Natural killer cell (primary cell): ENCODE measurements around the gene PSMB10. TPM values are rescaled to one million over a fixed set of nuclear protein-coding genes. Genes with fewer than 3 reads are reported as not detected.

Source experiments
- ATAC-seq, 3 donors: fragments of 150-1000 bp in 2 of 3; fragments of 200-7000 bp in 1 of 3; cut with Tn5 transposase; 1 replicate in 1 of 3; 2 replicates in 2 of 3; pipeline ENCODE4 v1.10.0; 2021; ENCODE audit warnings: mild to moderate bottlenecking in 2 of 3, moderate library complexity in 2 of 3
- DNase-seq, 2 donors: peaks; one replicate each; pipeline versions ENCODE4 v3.0.0 to v3.0.0-alpha.2; 2013 to 2021; ENCODE audit warnings: mixed read lengths in 1 of 2
- H3K27ac ChIP-seq: one replicate; pipeline ENCODE4 v1.5.1; 2013; ENCODE audit warnings: mild to moderate bottlenecking, low read length
- H3K27me3 ChIP-seq: one replicate; pipeline ENCODE4 v1.6.1; 2013; ENCODE audit warnings: low read length; ENCODE audit not compliant: control insufficient read depth, insufficient read depth
- H3K36me3 ChIP-seq: one replicate; pipeline ENCODE4 v1.6.1; 2013; ENCODE audit warnings: low read length; ENCODE audit not compliant: control insufficient read depth, insufficient read depth
- H3K4me1 ChIP-seq: one replicate; pipeline ENCODE4 v1.6.1; 2013; ENCODE audit warnings: low read length; ENCODE audit not compliant: control insufficient read depth, insufficient read depth
- H3K4me3 ChIP-seq: one replicate; pipeline ENCODE4 v1.5.1; 2013; ENCODE audit warnings: low read length
- H3K9me3 ChIP-seq: one replicate; pipeline ENCODE4 v1.6.1; 2013; ENCODE audit warnings: low read length; ENCODE audit not compliant: control insufficient read depth, insufficient read depth
- H3K27ac Mint-ChIP-seq, 2 donors: one replicate each; pipeline ENCODE4 v1.8.0; 2022; ENCODE audit warnings: mild to moderate bottlenecking in 2 of 2, mixed read lengths in 2 of 2, moderate library complexity in 1 of 2
- H3K27me3 Mint-ChIP-seq, 2 donors: one replicate each; pipeline ENCODE4 v1.8.0; 2022; ENCODE audit warnings: low read depth in 2 of 2, mixed read lengths in 2 of 2
- H3K36me3 Mint-ChIP-seq: one replicate; pipeline ENCODE4 v1.8.0; 2022; ENCODE audit warnings: mixed read lengths
- H3K4me1 Mint-ChIP-seq, 2 donors: one replicate each; pipeline ENCODE4 v1.8.0; 2022; ENCODE audit warnings: mixed read lengths in 2 of 2
- H3K4me3 Mint-ChIP-seq: one replicate; pipeline ENCODE4 v1.8.0; 2022; ENCODE audit warnings: mild to moderate bottlenecking, moderate library complexity, mixed read lengths
- H3K9me3 Mint-ChIP-seq, 2 donors: one replicate each; pipeline ENCODE4 v1.8.0; 2022; ENCODE audit warnings: mixed read lengths in 2 of 2
- CTCF ChIP-seq: fragments of 200-600 bp; IDR thresholded peaks from one replicate; pipeline ENCODE4 v1.8.0; 2022; ENCODE audit warnings: antibody characterized with exemption
- WGBS: methylation state at CpG from one replicate; pipeline ENCODE4 v1.1.7; 2013; ENCODE audit warnings: missing lambda C conversion rate; ENCODE audit not compliant: insufficient coverage; 5-methylcytosine and 5-hydroxymethylcytosine counted together
- intact Hi-C: fragments of 100-400 bp; cut with micrococcal nuclease; formaldehyde crosslinking; loops from one replicate; pipeline ENCODE4 v1.14.2; 2022
- total RNA-seq, 4 donors: library from RNA; stranded (reverse); fragments of 120-200 nt in 1 of 4; gene quantifications; one replicate each; pipeline versions ENCODE4 v1.2.3 to v1.2.4, GENCODE V29; 2013 to 2022

PSMB10 gene
- total RNA-seq, 3 donors from 2014 or later (not counting 1 experiment from before 2014, with no cell fraction given), result 237 to 247 (median 243) TPM

DNA sequence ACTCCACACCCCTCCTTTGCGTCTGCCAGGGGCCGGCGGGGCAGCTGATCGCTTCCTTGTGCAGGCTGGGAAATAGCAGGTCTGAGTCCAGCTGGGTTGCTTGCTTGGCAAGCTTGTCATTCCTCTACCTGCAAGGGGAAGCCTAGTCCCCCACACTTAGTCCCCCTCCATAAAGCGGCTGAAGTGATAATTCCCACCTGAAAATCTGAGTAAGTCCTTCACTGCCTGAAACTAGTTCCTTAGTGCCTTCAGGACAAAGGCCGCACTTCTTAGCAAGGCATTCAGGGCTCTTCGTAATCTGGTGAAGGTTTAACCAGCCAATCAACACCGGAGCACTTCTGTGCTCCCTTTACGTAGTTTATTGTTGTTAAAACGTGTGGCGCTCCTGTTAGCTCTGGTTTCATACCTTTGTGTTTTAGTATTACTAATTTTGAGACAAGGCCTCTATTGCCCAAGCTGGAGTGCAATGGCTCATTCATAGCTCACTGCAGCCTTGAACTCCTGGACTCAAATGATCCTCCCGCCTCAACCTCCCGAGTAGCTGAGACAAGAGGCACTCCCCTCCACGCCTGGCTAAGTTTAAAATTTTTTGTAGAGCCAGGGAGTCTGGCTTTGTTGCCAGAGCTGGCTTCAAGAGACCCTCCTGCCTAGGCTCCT, 42.8 kb downstream of the PSMB10 start:
- Mint-ChIP-seq H3K36me3 (no peaks in the 10 kb centered on the region), H3K4me3 (peak overlapping the region; percentile 96), H3K4me1 (peaks cover 28 to 31% of the 10 kb centered on the region in 2 donors), H3K27me3 (no peaks in the 10 kb centered on the region), H3K9me3 (no peaks in the 10 kb centered on the region), H3K27ac (peak overlapping the region; percentile 91 to 95)
- Histone ChIP-seq H3K27me3 (no peaks in the 10 kb centered on the region), H3K4me1 (peaks cover 17% of the 10 kb centered on the region), H3K27ac (peak overlapping the region; percentile 83), H3K9me3 (no peaks in the 10 kb centered on the region), H3K36me3 (no peaks in the 10 kb centered on the region), H3K4me3 (peak overlapping the region; percentile 65)
- ATAC-seq, result no peak
- no peak for TF ChIP-seq CTCF
- intact Hi-C loops, result loop anchor here (1.0 to 2.0 kb wide), 3 partner anchors 21 to 48 kb away; partner anchors contain the start of genes EDC4, NUTF2 and PSMB10
- DNase-seq, result peak in 1 of 2 donors; percentile 37
- 40% methylated on average over 14 of the region's 14 CpGs for WGBS

DNA sequence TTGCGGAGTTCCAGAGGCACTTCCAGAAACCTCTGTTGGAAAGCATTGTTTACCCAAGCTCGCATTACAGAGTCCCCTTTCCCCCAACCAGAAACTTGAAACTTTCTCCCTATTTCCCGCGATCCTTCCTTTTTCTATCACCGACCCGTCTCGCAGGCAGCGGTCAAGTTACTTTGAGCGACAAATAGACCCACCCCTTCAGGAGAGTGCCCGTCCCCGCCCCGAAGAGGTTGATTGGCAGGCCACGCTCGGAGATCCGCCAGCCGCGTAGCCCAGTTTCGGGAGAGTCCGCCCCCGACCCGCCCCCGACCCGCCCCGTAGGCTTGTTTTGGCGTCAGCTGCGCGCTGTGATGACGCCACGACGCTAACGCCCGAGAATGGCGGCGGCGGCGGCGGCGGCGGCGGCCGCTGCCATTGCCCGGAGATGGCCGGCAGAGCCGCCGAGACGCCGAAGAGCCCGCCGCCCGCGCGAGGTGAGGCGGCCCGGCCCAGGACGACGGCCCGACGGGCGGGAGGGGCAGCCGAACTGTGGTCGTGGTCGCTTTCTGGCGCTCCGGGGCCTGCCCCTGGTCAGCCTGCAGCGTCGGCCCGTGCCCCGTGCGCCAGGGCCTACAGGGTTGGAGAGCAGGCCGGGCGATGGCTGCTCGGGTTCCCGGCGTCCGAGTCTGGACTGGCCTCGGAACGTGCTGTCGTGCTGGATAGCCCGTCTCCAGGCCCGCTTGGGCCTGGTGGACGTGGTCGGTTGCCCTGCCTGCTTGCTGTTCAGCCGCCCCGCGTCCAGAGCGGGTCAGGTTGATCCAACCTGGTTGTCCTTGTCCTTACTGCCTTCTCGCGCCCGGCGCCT, 43.5 kb downstream of the PSMB10 start, which contains the start of gene PSKH1:
TSS of gene PSKH1 (plus strand) at position 356 of the 844 bp plus-strand sequence. CDS start 15,496 bp downstream, outside the sequence.
- TF ChIP-seq CTCF, result no peak
- peak within 1 kb of the TSS; percentile 91 to 95 for H3K27ac Mint-ChIP-seq
- no peaks in the 10 kb centered on the region for H3K9me3 Mint-ChIP-seq
- no peaks in the 10 kb centered on the region for H3K36me3 Mint-ChIP-seq
- no peaks in the 10 kb centered on the region for H3K27me3 Mint-ChIP-seq
- H3K36me3 ChIP-seq, result no peaks in the 10 kb centered on the region
- intact Hi-C loops, result loop anchor here (1.0 to 2.0 kb wide), 3 partner anchors 20 to 47 kb away; partner anchors contain the start of genes EDC4, NUTF2 and PSMB10
- DNase-seq, result peak; percentile 86 to 96
- no peaks in the 10 kb centered on the region for H3K9me3 ChIP-seq
- WGBS, result under 1% methylated on average over 90 of the region's 90 CpGs
- peak; percentile 98 to 99 (median 98) for ATAC-seq
- H3K4me3 ChIP-seq, result peak within 1 kb of the TSS; percentile 65
- H3K27me3 ChIP-seq, result no peaks in the 10 kb centered on the region
- H3K4me1 Mint-ChIP-seq, result peaks cover 28 to 31% of the 10 kb centered on the region in 2 donors
- peak within 1 kb of the TSS; percentile 96 for H3K4me3 Mint-ChIP-seq
- H3K4me1 ChIP-seq, result peaks cover 17% of the 10 kb centered on the region
- H3K27ac ChIP-seq, result peak within 1 kb of the TSS; percentile 83

- Histone ChIP-seq H3K9me3 (no peaks in the 10 kb centered on the region), H3K4me3 (peak overlapping the region; percentile 45), H3K27me3 (no peaks in the 10 kb centered on the region), H3K36me3 (no peaks in the 10 kb centered on the region), H3K27ac (peak overlapping the region; percentile 68), H3K4me1 (peaks cover 17% of the 10 kb centered on the region)
- peak overlapping the region; percentile 96 for H3K4me3 Mint-ChIP-seq
- H3K27me3 Mint-ChIP-seq, result no peaks in the 10 kb centered on the region
- intact Hi-C loops, result loop anchor here (2.0 kb wide), 2 partner anchors 20 to 44 kb away; partner anchors contain the start of genes EDC4 and PSMB10
- no peaks in the 10 kb centered on the region for H3K9me3 Mint-ChIP-seq
- peak overlapping the region; percentile 91 to 95 for H3K27ac Mint-ChIP-seq
- ATAC-seq (no peak), DNase-seq (no peak)
- WGBS, result no CpG with 5 or more reads among the region's 5 CpGs
- TF ChIP-seq CTCF, result no peak
- peaks cover 26 to 28% of the 10 kb centered on the region in 2 donors for H3K4me1 Mint-ChIP-seq
- no peaks in the 10 kb centered on the region for H3K36me3 Mint-ChIP-seq
These were observed 44.3 kb downstream of the PSMB10 start for GRCh38 chr16:67892375-67892774.
